Measurements from ENCODE around the gene SLC12A7.

- TF ChIP-seq POLR2AphosphoS5 (IDR thresholded peaks at IDR 0.05; ENCODE audit: low read depth, low read length) (no peak), TAF1 (IDR thresholded peaks at IDR 0.05; ENCODE audit: borderline replicate concordance, insufficient read depth, low read length) (no peak), REST (IDR thresholded peaks at IDR 0.05; ENCODE audit: insufficient read depth in 1 of 2, low read depth in 2 of 2, low read length in 2 of 2) (no peak), FOXP2 (optimal IDR thresholded peaks at IDR 0.05; ENCODE audit: borderline replicate concordance, extremely low read depth, extremely low read length, insufficient read depth) (no peak), SIN3A (IDR thresholded peaks at IDR 0.05; ENCODE audit: borderline replicate concordance, insufficient read depth, low read length) (no peak)
These were observed 106.5 kb downstream of the SLC12A7 start for GRCh38 chr5:1005249-1005851.

Measured in PFSK-1 (cell line).